ENCODE measurements around the gene SCCPDH. TPM values are rescaled to one million over a fixed set of nuclear protein-coding genes. Genes with fewer than 3 reads are reported as not detected.

The SCCPDH gene
- total and polyA plus RNA-seq, 2 donors (not counting 3 experiments of a cell fraction or from before 2014, with no cell fraction given), result 24.4 to 37.5 TPM

GRCh38 chr1:246705368-246705767 is 18.8 kb upstream of the SCCPDH start:
- Histone ChIP-seq H3K79me2 (ENCODE audit: control insufficient read depth, insufficient read depth, low read length) (no peaks in the 10 kb centered on the region), H3K4me1 (ENCODE audit: control insufficient read depth, extremely low read depth, insufficient read depth, low read length) (no peaks in the 10 kb centered on the region), H2AFZ (ENCODE audit: low read depth, low read length) (no peak overlapping the region), H3K36me3 (ENCODE audit: control insufficient read depth in 2 of 2, extremely low read depth in 1 of 2, insufficient read depth in 2 of 2, low read length in 2 of 2) (no peaks in the 10 kb centered on the region), H3K9ac (replicated peaks; ENCODE audit: extremely low read depth, insufficient read depth, low read length) (no peak overlapping the region), H3K27me3 (ENCODE audit: control insufficient read depth in 2 of 2, insufficient read depth in 2 of 2, low read length in 2 of 2) (no peaks in the 10 kb centered on the region), H3K4me2 (ENCODE audit: insufficient read depth, low read length) (no peak overlapping the region), H4K20me1 (replicated peaks; ENCODE audit: control insufficient read depth, extremely low read depth, insufficient read depth, low read length) (no peaks in the 10 kb centered on the region), H3K4me3 (replicated peaks in 1 of 3; ENCODE audit: insufficient read depth in 1 of 3, low read depth in 1 of 3, low read length in 3 of 3) (no peak overlapping the region), H3K9me1 (replicated peaks; ENCODE audit: control insufficient read depth, extremely low read depth, insufficient read depth, low read length) (no peaks in the 10 kb centered on the region), H3K27ac (ENCODE audit: insufficient read depth, low read depth, low read length) (no peak overlapping the region), H3K9me3 (replicated peaks; ENCODE audit: control insufficient read depth, insufficient read depth, low read length) (no peaks in the 10 kb centered on the region)
- POLR2A ChIA-PET, result interaction anchor here (0.6 kb wide), 1 partner anchor 29 kb away, joined by 3 read pairs; no protein-coding TSS in a partner anchor
- intact Hi-C loops (cut with micrococcal nuclease), result no loop called here
- DNase-seq (ENCODE audit: low read depth, low spot score) (no peak), FAIRE-seq (no peak)
- dilution Hi-C loops (cut with MboI; ENCODE audit: extremely low pct_ligation_motif_present, low sequenced_read_pairs), result no loop called here
- no TSS peak for BruUV-seq (replicated peaks)
- CTCF ChIA-PET, result interaction anchor here (1.0 kb wide), 1 partner anchor 214 kb away, joined by 3 read pairs; no protein-coding TSS in a partner anchor
- TF ChIP-seq GATA2 (IDR thresholded peaks at IDR 0.05; ENCODE audit: insufficient read depth, insufficient read length, low read depth, low read length) (no peak), FOS (IDR thresholded peaks at IDR 0.05; ENCODE audit: borderline replicate concordance, insufficient read depth, low read length) (no peak), EZH2 (IDR thresholded peaks at IDR 0.05; ENCODE audit: borderline replicate concordance, low read depth, low read length, severe bottlenecking) (no peak), CTCF (IDR thresholded peaks at IDR 0.05; ENCODE audit: extremely low read depth in 1 of 2, insufficient read depth in 1 of 2, low read depth in 1 of 2, low read length in 2 of 2) (no peak), MYC (IDR thresholded peaks at IDR 0.05; ENCODE audit: low read depth, low read length) (no peak), POLR2A (IDR thresholded peaks at IDR 0.05; ENCODE audit: low read depth, low read length) (no peak), POLR2AphosphoS5 (IDR thresholded peaks at IDR 0.05; ENCODE audit: insufficient read depth, low read depth, low read length) (no peak), MAX (IDR thresholded peaks at IDR 0.05; ENCODE audit: insufficient read depth, insufficient read length) (no peak), JUN (IDR thresholded peaks at IDR 0.05; ENCODE audit: borderline replicate concordance, insufficient read depth, insufficient read length, low read depth) (no peak)
